Measurements from ENCODE around the gene GCSAM.
"Not testable (repeated sequence)": the region's sequence is repeated elsewhere in the genome, so short reads cannot be mapped to it uniquely, and the experiment has no call there.

The GCSAM gene

GRCh38 chr3:112072387-112073060 is 60.5 kb downstream of the GCSAM start:
- not testable (repeated sequence) for DNase-seq (ENCODE audit: low spot score)

Data from LoVo (cell line).